ENCODE results near the gene ESF1. TPM values are rescaled to one million over a fixed set of nuclear protein-coding genes. Genes with fewer than 3 reads are reported as not detected.
A peak's percentile ranks its signal among the peaks of the same experiment; 100 is the strongest.

ESF1 gene, protein sequence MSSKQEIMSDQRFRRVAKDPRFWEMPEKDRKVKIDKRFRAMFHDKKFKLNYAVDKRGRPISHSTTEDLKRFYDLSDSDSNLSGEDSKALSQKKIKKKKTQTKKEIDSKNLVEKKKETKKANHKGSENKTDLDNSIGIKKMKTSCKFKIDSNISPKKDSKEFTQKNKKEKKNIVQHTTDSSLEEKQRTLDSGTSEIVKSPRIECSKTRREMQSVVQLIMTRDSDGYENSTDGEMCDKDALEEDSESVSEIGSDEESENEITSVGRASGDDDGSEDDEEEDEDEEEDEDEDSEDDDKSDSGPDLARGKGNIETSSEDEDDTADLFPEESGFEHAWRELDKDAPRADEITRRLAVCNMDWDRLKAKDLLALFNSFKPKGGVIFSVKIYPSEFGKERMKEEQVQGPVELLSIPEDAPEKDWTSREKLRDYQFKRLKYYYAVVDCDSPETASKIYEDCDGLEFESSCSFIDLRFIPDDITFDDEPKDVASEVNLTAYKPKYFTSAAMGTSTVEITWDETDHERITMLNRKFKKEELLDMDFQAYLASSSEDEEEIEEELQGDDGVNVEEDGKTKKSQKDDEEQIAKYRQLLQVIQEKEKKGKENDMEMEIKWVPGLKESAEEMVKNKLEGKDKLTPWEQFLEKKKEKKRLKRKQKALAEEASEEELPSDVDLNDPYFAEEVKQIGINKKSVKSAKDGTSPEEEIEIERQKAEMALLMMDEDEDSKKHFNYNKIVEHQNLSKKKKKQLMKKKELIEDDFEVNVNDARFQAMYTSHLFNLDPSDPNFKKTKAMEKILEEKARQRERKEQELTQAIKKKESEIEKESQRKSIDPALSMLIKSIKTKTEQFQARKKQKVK
- total RNA-seq (10 to 100 TPM; 10.3 to 17.5 (median 15.9) TPM), polyA plus RNA-seq (10 to 100 TPM in 1 of 2 donors, 1 to 10 TPM in 1; 9.3 to 11.7 TPM)
- long read RNA-seq, donor 1, partial matches to known transcripts = 7 of 21 reads
- long read RNA-seq, donor 1, other reads (novel, unspliced or antisense) = 14 of 21 reads
- long read RNA-seq, donor 2, partial matches to known transcripts = 103 of 111 reads
- long read RNA-seq, donor 2, other reads (novel, unspliced or antisense) = 8 of 111 reads
- long read RNA-seq, donor 3, partial matches to known transcripts = 8 of 21 reads
- long read RNA-seq, donor 3, other reads (novel, unspliced or antisense) = 13 of 21 reads

DNA sequence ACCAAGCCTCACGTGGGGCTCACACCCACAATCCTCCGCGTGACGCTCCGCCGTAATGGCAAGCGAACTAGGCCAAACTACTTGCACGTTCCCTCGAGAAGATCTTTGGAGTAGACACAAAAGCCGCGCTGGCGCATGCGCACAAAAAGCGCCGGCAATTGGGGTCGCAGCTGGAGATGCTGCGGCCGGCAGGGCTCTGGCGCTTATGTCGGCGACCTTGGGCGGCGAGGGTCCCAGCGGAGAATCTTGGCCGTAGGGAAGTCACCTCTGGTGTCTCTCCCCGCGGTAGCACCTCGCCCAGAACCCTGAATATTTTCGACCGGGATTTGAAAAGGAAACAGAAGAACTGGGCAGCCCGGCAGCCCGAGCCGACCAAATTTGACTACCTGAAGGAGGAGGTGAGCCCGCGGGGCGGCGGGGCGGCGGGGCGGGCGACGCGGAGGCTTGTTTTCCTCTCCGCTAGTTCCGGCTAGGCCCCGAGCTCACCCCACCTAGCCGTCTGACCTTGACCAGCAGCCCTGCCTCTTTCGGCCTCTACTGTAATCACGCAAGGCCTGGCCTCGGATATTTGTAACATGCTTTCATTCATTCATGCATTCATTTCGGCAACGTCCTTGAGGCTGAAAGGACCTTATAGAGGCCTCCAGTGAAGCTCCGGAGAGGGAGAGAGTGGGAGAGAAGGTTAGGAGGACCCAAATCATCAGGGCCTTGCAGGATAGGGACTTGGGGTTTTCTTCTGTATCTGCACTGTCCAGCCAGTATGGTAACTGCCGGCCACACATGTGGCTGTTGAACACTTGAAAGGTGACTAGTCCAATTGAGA, at the start of gene ESF1, which contains the start of gene NDUFAF5:
TSS of gene ESF1 (minus strand) at position 27 of the 823 bp plus-strand sequence. CDS start 1,779 bp downstream, outside the sequence.
TSS of gene NDUFAF5 (plus strand) at position 136 of the 823 bp plus-strand sequence. CDS start at position 177, 41 bp downstream.
- intact Hi-C loops (cut with DNase I) = no loop called here
- DNase-seq = peak; percentile 92 to 95 (median 93)
- WGBS, 3 donors = 0% methylated on average over 43 to 53 of the region's 54 CpGs

DNA sequence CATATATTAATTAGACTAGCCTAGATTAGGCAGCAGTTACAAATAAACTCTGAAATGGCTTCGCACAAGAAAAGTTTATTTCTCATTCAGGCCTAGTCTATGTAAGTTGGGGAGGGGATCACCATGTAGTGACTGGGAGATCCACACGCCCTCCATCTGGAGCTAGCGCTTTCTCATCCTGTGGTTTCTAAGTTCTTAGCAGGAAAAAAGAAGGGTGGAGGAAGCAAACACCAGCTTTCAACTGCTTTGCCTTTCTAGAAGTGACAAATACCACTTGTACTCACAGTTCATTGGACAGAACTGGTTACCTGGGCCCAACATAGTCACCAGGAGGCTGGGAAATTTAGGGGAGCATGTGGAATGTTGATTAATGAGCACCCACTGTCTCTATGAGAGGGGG, 46.8 kb upstream of the ESF1 start:
- no peak for TF ChIP-seq POLR2A (IDR thresholded peaks at IDR 0.05)
- no peak for TF ChIP-seq CTCF (IDR thresholded peaks at IDR 0.05)
- no peak for TF ChIP-seq EP300 (IDR thresholded peaks at IDR 0.05)
- WGBS, 3 donors = 91 to 95% (median 91%) methylated on average over 3 of the region's 3 CpGs
- Histone ChIP-seq H3K4me3 (no peak overlapping the region), H3K27me3 (no peaks in the 10 kb centered on the region), H3K9me3 (no peaks in the 10 kb centered on the region), H3K4me1 (ENCODE audit: insufficient read depth) (no peaks in the 10 kb centered on the region), H3K27ac (no peak overlapping the region), H3K36me3 (no peaks in the 10 kb centered on the region)
- intact Hi-C loops (cut with DNase I) = no loop called here
- DNase-seq = no peak

More for the DNA sequence above, at the start of gene ESF1, which contains the start of gene NDUFAF5:
- Histone ChIP-seq H3K36me3 (no peaks in the 10 kb centered on the region), H3K27ac (peak within 1 kb of the TSS; percentile 57 to 91), H3K4me3 (peak within 1 kb of the TSS; percentile 87), H3K9me3 (no peaks in the 10 kb centered on the region), H3K27me3 (no peaks in the 10 kb centered on the region), H3K4me1 (ENCODE audit: insufficient read depth) (peaks cover 12% of the 10 kb centered on the region)
- TF ChIP-seq EP300 (IDR thresholded peaks at IDR 0.05) (no peak), CTCF (IDR thresholded peaks at IDR 0.05) (peak in 1 of 3 donors; percentile 6), POLR2A (IDR thresholded peaks at IDR 0.05) (peak; percentile 40)

DNA sequence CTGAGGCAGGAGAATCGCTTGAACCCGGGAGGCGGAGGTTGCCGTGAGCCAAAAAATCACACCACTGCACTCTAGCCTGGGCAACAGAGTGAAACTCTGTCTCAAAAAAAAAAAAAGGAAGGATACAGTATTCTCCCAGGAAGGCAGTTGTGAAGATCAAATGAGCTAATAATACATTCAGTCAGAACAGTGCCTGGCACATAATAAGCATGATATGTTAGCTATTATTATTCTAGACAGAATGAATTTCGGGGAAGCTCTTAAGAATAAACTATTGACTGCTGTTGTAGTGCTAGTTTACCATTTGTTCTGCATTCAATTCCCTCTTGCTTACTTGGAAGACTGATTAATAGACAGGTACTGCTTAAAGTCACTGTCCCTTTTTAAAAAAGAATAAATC, 40.7 kb upstream of the ESF1 start:
- no peaks in the 10 kb centered on the region for H3K36me3 ChIP-seq
- no peaks in the 10 kb centered on the region for H3K27me3 ChIP-seq
- no peaks in the 10 kb centered on the region for H3K9me3 ChIP-seq
- DNase-seq = no peak
- no peak overlapping the region for H3K4me3 ChIP-seq
- 71 to 91% (median 75%) methylated on average over 4 to 5 of the region's 5 CpGs for WGBS, 3 donors
- intact Hi-C loops (cut with DNase I) = loop anchor here in 1 of 4 donors (10.0 kb wide), 1 partner anchor 109 kb away; no protein-coding TSS in a partner anchor
- H3K4me1 ChIP-seq (ENCODE audit: insufficient read depth) = peaks cover under 1% of the 10 kb centered on the region
- TF ChIP-seq EP300 (IDR thresholded peaks at IDR 0.05) (no peak), POLR2A (IDR thresholded peaks at IDR 0.05) (no peak), CTCF (IDR thresholded peaks at IDR 0.05) (no peak)
- H3K27ac ChIP-seq = no peak overlapping the region
